ENCODE results near the gene KIF2C. TPM values are rescaled to one million over a fixed set of nuclear protein-coding genes. Genes with fewer than 3 reads are reported as not detected.
"Not testable (repeated sequence)": the region's sequence is repeated elsewhere in the genome, so short reads cannot be mapped to it uniquely, and the experiment has no call there.

Gene KIF2C
- polyA plus RNA-seq, 2 donors = 4.5 to 9.4 TPM

GRCh38 chr1:44757420-44757819 lies 17.8 kb downstream of the KIF2C start:
- Histone ChIP-seq H3K27me3 (ENCODE audit: control insufficient read depth in 1 of 2, insufficient read depth in 2 of 2, low read length in 2 of 2) (no peaks in the 10 kb centered on the region), H3K4me1 (ENCODE audit: control insufficient read depth in 2 of 2, insufficient read depth in 2 of 2, low read length in 1 of 2) (no peaks in the 10 kb centered on the region), H3K4me3 (ENCODE audit: low read depth in 1 of 2, low read length in 2 of 2) (no peak overlapping the region), H3K27ac (ENCODE audit: low read depth in 2 of 2, low read length in 1 of 2) (no peak overlapping the region), H3K36me3 (ENCODE audit: control insufficient read depth in 2 of 2, insufficient read depth in 2 of 2, low read length in 1 of 2) (peaks cover under 1 to 9% of the 10 kb centered on the region in 2 donors), H3K9me3 (ENCODE audit: control insufficient read depth in 2 of 2, insufficient read depth in 1 of 2, low read depth in 1 of 2, low read length in 1 of 2) (no peaks in the 10 kb centered on the region)
- WGBS, 2 donors = 93 to 95% methylated on average over 2 of the region's 2 CpGs

GRCh38 chr1:44759077-44759476 lies 19.4 kb downstream of the KIF2C start:
- Histone ChIP-seq H3K27ac (ENCODE audit: low read depth in 2 of 2, low read length in 1 of 2) (no peak overlapping the region), H3K27me3 (ENCODE audit: control insufficient read depth in 1 of 2, insufficient read depth in 2 of 2, low read length in 2 of 2) (no peaks in the 10 kb centered on the region), H3K4me3 (ENCODE audit: low read depth in 1 of 2, low read length in 2 of 2) (no peak overlapping the region), H3K36me3 (ENCODE audit: control insufficient read depth in 2 of 2, insufficient read depth in 2 of 2, low read length in 1 of 2) (peaks cover 2 to 3% of the 10 kb centered on the region in 2 donors), H3K4me1 (ENCODE audit: control insufficient read depth in 2 of 2, insufficient read depth in 2 of 2, low read length in 1 of 2) (no peaks in the 10 kb centered on the region), H3K9me3 (ENCODE audit: control insufficient read depth in 2 of 2, insufficient read depth in 1 of 2, low read depth in 1 of 2, low read length in 1 of 2) (no peaks in the 10 kb centered on the region)
- WGBS, 2 donors = 90 to 91% methylated on average over 11 of the region's 11 CpGs

- H3K27ac ChIP-seq (ENCODE audit: low read depth in 2 of 2, low read length in 1 of 2) = no peak overlapping the region
- peaks cover 0 to 2% of the 10 kb centered on the region in 2 donors for H3K36me3 ChIP-seq (ENCODE audit: control insufficient read depth in 2 of 2, insufficient read depth in 2 of 2, low read length in 1 of 2)
- WGBS, 2 donors = 90 to 96% methylated on average over 3 of the region's 3 CpGs
- no peaks in the 10 kb centered on the region for H3K27me3 ChIP-seq (ENCODE audit: control insufficient read depth in 1 of 2, insufficient read depth in 2 of 2, low read length in 2 of 2)
- no peak overlapping the region for H3K4me3 ChIP-seq (ENCODE audit: low read depth in 1 of 2, low read length in 2 of 2)
- H3K4me1 ChIP-seq (ENCODE audit: control insufficient read depth in 2 of 2, insufficient read depth in 2 of 2, low read length in 1 of 2) = no peaks in the 10 kb centered on the region
- no peaks in the 10 kb centered on the region for H3K9me3 ChIP-seq (ENCODE audit: control insufficient read depth in 2 of 2, insufficient read depth in 1 of 2, low read depth in 1 of 2, low read length in 1 of 2)
Observed at GRCh38 chr1:44760876-44761275, 21.2 kb downstream of the KIF2C start.

- H3K36me3 ChIP-seq (ENCODE audit: control insufficient read depth in 2 of 2, insufficient read depth in 2 of 2, low read length in 1 of 2); H3K4me3 ChIP-seq (ENCODE audit: low read depth in 1 of 2, low read length in 2 of 2); H3K27me3 ChIP-seq (ENCODE audit: control insufficient read depth in 1 of 2, insufficient read depth in 2 of 2, low read length in 2 of 2); H3K4me1 ChIP-seq (ENCODE audit: control insufficient read depth in 2 of 2, insufficient read depth in 2 of 2, low read length in 1 of 2); H3K9me3 ChIP-seq (ENCODE audit: control insufficient read depth in 2 of 2, insufficient read depth in 1 of 2, low read depth in 1 of 2, low read length in 1 of 2); H3K27ac ChIP-seq (ENCODE audit: low read depth in 2 of 2, low read length in 1 of 2): not testable (repeated sequence)
- WGBS, 2 donors = 94% methylated on average over 6 of the region's 6 CpGs
Observed at GRCh38 chr1:44766421-44766820, 26.8 kb downstream of the KIF2C start.

DNA sequence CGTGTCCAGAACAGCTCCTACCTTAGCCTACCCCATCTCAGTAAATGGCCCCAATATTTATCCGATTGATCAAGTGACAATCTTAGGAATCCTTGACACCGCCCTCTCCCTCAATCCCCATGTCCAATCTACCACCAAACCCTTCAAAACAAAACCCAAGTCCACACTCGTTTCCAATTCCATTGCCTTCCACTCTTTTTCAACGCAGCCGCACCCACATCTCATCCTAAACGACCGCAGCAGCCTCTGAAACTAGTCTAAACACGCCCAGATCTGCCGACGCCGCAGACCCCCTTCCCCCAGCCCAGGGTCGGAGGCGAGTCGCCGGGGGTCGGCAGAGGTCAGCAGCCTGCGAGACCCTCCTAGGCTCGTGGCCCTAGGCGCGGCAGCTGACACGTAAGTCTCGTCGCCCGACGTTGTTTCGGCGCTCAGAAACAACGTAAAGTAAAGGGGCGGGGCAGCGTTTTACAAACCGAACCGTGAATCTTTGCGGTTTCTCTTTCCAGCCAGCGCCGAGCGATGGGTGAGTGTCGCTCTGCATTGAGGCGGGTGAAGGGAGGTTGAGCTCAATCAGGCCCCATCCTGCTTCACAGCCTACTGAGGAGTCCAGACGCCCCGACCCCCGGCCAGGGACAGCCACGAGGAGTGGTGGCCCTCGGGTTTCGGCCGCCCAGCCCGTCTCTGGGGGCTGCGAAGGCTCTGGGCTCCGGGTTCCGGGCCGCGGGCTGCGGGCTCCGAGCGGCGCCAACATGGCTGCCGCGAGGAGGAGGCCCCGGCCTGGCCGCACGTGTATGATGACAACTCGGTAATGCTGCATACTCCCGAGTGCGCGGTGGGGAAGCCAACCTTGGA lies 35.7 kb downstream of the KIF2C start, which contains the start of gene RPS8:
TSS of gene RPS8 (plus strand) at position 463 of the 852 bp plus-strand sequence. CDS start at position 520, 57 bp downstream.
- Histone ChIP-seq H3K27ac (ENCODE audit: low read depth in 2 of 2, low read length in 1 of 2) (peak within 1 kb of the TSS; percentile 97 to 99), H3K27me3 (ENCODE audit: control insufficient read depth in 1 of 2, insufficient read depth in 2 of 2, low read length in 2 of 2) (no peaks in the 10 kb centered on the region), H3K36me3 (ENCODE audit: control insufficient read depth in 2 of 2, insufficient read depth in 2 of 2, low read length in 1 of 2) (peaks cover 8 to 23% of the 10 kb centered on the region in 2 donors), H3K4me3 (ENCODE audit: low read depth in 1 of 2, low read length in 2 of 2) (peak within 1 kb of the TSS; percentile 87 to 88), H3K9me3 (ENCODE audit: control insufficient read depth in 2 of 2, insufficient read depth in 1 of 2, low read depth in 1 of 2, low read length in 1 of 2) (no peaks in the 10 kb centered on the region), H3K4me1 (ENCODE audit: control insufficient read depth in 2 of 2, insufficient read depth in 2 of 2, low read length in 1 of 2) (peaks cover 6% of the 10 kb centered on the region in 2 donors)
- 0% methylated on average over 64 to 65 of the region's 65 CpGs for WGBS, 2 donors

DNA sequence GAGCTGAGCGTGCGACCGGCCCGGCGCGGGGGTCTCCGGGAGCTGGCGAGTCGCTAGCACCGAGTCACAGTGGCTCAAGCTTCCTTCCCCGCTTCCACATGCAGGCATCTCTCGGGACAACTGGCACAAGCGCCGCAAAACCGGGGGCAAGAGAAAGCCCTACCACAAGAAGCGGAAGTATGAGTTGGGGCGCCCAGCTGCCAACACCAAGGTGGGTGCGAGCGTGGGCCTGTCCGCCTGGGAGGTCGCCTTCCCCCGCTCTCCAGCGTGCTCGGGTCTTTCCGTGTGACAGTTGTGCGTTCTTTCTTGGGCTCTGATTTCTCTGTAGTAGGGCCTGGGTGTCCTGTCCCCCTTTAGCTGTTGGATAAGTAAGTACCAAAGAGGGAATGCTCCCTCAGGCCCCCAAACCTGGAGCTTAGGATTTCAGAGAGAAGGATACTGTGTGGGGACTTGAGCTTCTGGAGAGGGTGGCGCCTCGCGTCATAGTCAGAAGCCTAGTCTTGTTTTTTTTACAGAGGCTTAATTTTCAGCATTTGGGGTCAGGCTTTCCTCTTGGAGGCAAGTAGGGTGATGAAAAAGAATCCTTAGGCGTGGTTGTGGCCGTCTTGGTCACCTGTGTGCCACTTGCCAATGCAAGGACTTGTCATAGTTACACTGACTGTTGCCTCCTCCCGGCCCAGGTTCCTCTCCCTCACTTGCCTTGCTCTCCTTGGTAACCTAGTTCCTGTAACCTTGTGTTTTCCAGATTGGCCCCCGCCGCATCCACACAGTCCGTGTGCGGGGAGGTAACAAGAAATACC lies 36.5 kb downstream of the KIF2C start:
- H3K27me3 ChIP-seq (ENCODE audit: control insufficient read depth in 1 of 2, insufficient read depth in 2 of 2, low read length in 2 of 2) = no peaks in the 10 kb centered on the region
- H3K9me3 ChIP-seq (ENCODE audit: control insufficient read depth in 2 of 2, insufficient read depth in 1 of 2, low read depth in 1 of 2, low read length in 1 of 2) = no peaks in the 10 kb centered on the region
- H3K27ac ChIP-seq (ENCODE audit: low read depth in 2 of 2, low read length in 1 of 2) = peak overlapping the region; percentile 97 to 99
- H3K36me3 ChIP-seq (ENCODE audit: control insufficient read depth in 2 of 2, insufficient read depth in 2 of 2, low read length in 1 of 2) = peaks cover 8 to 23% of the 10 kb centered on the region in 2 donors
- 4% methylated on average over 34 to 36 of the region's 36 CpGs for WGBS, 2 donors
- H3K4me3 ChIP-seq (ENCODE audit: low read depth in 1 of 2, low read length in 2 of 2) = peak overlapping the region; percentile 87 to 88
- H3K4me1 ChIP-seq (ENCODE audit: control insufficient read depth in 2 of 2, insufficient read depth in 2 of 2, low read length in 1 of 2) = peaks cover 6% of the 10 kb centered on the region in 2 donors

DNA sequence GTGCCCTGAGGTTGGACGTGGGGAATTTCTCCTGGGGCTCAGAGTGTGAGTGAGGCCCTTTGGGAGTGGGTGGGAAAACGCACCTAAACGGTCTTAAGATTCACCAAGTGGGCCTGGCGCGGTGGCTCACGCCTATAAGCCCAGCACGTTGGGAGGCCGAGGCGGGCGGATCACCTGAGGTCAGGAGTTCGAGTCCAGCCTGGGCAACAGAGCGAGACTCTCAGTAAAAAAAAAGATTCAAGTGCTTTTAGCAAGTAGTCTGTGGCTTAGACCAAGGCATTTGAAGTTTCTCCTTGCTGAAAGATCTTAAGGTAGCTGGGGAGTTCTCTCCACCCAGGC lies 37.1 kb downstream of the KIF2C start:
- peak overlapping the region; percentile 97 to 99 for H3K27ac ChIP-seq (ENCODE audit: low read depth in 2 of 2, low read length in 1 of 2)
- H3K9me3 ChIP-seq (ENCODE audit: control insufficient read depth in 2 of 2, insufficient read depth in 1 of 2, low read depth in 1 of 2, low read length in 1 of 2) = no peaks in the 10 kb centered on the region
- no peaks in the 10 kb centered on the region for H3K27me3 ChIP-seq (ENCODE audit: control insufficient read depth in 1 of 2, insufficient read depth in 2 of 2, low read length in 2 of 2)
- WGBS, 2 donors = 23 to 30% methylated on average over 12 of the region's 12 CpGs
- H3K4me3 ChIP-seq (ENCODE audit: low read depth in 1 of 2, low read length in 2 of 2) = peak overlapping the region; percentile 87 to 88
- H3K36me3 ChIP-seq (ENCODE audit: control insufficient read depth in 2 of 2, insufficient read depth in 2 of 2, low read length in 1 of 2) = peaks cover 8 to 25% of the 10 kb centered on the region in 2 donors
- peaks cover 6% of the 10 kb centered on the region in 2 donors for H3K4me1 ChIP-seq (ENCODE audit: control insufficient read depth in 2 of 2, insufficient read depth in 2 of 2, low read length in 1 of 2)

DNA sequence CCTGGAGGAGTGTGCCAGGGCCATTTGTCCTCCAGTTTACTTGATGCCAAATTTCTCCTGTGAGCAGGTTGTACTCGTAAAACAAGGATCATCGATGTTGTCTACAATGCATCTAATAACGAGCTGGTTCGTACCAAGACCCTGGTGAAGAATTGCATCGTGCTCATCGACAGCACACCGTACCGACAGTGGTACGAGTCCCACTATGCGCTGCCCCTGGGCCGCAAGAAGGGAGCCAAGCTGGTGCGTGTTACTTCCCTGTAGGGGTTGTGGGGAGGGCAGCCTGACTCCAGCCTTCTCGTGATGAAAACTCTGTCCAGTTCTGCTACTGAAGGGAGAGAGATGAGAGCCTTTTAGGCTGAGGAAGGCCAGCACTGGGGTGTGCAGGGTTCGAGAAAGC lies 37.9 kb downstream of the KIF2C start:
- Histone ChIP-seq H3K4me3 (ENCODE audit: low read depth in 1 of 2, low read length in 2 of 2) (peak overlapping the region in 1 of 2 donors; percentile 88), H3K27ac (ENCODE audit: low read depth in 2 of 2, low read length in 1 of 2) (peak overlapping the region; percentile 97 to 99), H3K4me1 (ENCODE audit: control insufficient read depth in 2 of 2, insufficient read depth in 2 of 2, low read length in 1 of 2) (peaks cover 6% of the 10 kb centered on the region in 2 donors), H3K9me3 (ENCODE audit: control insufficient read depth in 2 of 2, insufficient read depth in 1 of 2, low read depth in 1 of 2, low read length in 1 of 2) (no peaks in the 10 kb centered on the region), H3K27me3 (ENCODE audit: control insufficient read depth in 1 of 2, insufficient read depth in 2 of 2, low read length in 2 of 2) (no peaks in the 10 kb centered on the region), H3K36me3 (ENCODE audit: control insufficient read depth in 2 of 2, insufficient read depth in 2 of 2, low read length in 1 of 2) (peaks cover 8 to 25% of the 10 kb centered on the region in 2 donors)
- WGBS, 2 donors = 63 to 69% methylated on average over 14 of the region's 14 CpGs

- H3K27me3 ChIP-seq (ENCODE audit: control insufficient read depth in 1 of 2, insufficient read depth in 2 of 2, low read length in 2 of 2) = no peaks in the 10 kb centered on the region
- peak overlapping the region in 1 of 2 donors; percentile 88 for H3K4me3 ChIP-seq (ENCODE audit: low read depth in 1 of 2, low read length in 2 of 2)
- H3K27ac ChIP-seq (ENCODE audit: low read depth in 2 of 2, low read length in 1 of 2) = no peak overlapping the region
- H3K4me1 ChIP-seq (ENCODE audit: control insufficient read depth in 2 of 2, insufficient read depth in 2 of 2, low read length in 1 of 2) = peaks cover 6% of the 10 kb centered on the region in 2 donors
- peaks cover 8 to 25% of the 10 kb centered on the region in 2 donors for H3K36me3 ChIP-seq (ENCODE audit: control insufficient read depth in 2 of 2, insufficient read depth in 2 of 2, low read length in 1 of 2)
- no peaks in the 10 kb centered on the region for H3K9me3 ChIP-seq (ENCODE audit: control insufficient read depth in 2 of 2, insufficient read depth in 1 of 2, low read depth in 1 of 2, low read length in 1 of 2)
- whole genome bisulfite sequencing, 2 donors = 65 to 69% methylated on average over 13 of the region's 13 CpGs
Observed at GRCh38 chr1:44777969-44778635, 38.5 kb downstream of the KIF2C start.

All from esophagus (tissue), 2 donors.